ENCODE results near the gene ATP6V0B. TPM values are rescaled to one million over a fixed set of nuclear protein-coding genes. Genes with fewer than 3 reads are reported as not detected.

ATP6V0B gene
- total RNA-seq, 1 donor from 2014 or later: 39.2 TPM

DNA sequence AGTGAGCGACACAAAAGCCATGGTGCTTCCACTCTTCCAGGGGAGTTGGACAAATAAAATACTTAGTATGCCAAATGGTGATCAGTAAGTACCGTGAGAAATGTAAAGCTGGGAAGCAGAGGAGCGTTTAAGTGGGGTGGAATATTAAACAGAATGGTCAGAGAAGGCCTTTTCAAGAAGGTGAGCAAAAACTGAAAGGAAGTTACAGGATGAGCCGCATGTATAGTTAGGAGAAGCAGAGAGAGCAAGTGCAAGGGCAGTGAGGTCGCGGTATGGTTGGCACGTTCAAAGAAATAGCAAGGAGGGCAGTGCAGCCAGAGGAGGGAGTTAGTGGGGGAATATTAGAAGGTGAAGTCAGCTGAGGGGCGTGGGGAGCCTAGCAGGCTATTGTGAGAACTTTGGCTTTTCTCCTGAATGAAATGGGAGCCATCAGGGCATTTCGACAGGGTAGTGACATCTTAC is 748 bp upstream of the ATP6V0B start:
- TF ChIP-seq, protein P1, sequence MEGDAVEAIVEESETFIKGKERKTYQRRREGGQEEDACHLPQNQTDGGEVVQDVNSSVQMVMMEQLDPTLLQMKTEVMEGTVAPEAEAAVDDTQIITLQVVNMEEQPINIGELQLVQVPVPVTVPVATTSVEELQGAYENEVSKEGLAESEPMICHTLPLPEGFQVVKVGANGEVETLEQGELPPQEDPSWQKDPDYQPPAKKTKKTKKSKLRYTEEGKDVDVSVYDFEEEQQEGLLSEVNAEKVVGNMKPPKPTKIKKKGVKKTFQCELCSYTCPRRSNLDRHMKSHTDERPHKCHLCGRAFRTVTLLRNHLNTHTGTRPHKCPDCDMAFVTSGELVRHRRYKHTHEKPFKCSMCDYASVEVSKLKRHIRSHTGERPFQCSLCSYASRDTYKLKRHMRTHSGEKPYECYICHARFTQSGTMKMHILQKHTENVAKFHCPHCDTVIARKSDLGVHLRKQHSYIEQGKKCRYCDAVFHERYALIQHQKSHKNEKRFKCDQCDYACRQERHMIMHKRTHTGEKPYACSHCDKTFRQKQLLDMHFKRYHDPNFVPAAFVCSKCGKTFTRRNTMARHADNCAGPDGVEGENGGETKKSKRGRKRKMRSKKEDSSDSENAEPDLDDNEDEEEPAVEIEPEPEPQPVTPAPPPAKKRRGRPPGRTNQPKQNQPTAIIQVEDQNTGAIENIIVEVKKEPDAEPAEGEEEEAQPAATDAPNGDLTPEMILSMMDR (IDR thresholded peaks at IDR 0.05): no peak
- TF ChIP-seq EZH2phosphoT487 (IDR thresholded peaks at IDR 0.05) (no peak), EZH2 (IDR thresholded peaks at IDR 0.05) (no peak)
- Mint-ChIP-seq H3K4me3 (peak overlapping the region; percentile 97), H3K27me3 (ENCODE audit: insufficient read depth, low read depth) (peaks cover 4% of the 10 kb centered on the region), H3K27ac (no peak overlapping the region), H3K9me3 (no peaks in the 10 kb centered on the region), H3K36me3 (peaks cover 7% of the 10 kb centered on the region), H3K4me1 (peaks cover 51% of the 10 kb centered on the region)
- Histone ChIP-seq H3K9ac (no peak overlapping the region), H2AFZ (replicated peaks) (peak overlapping the region; percentile 92), H3K27me3 (no peaks in the 10 kb centered on the region), H3K36me3 (no peaks in the 10 kb centered on the region), H4K20me1 (ENCODE audit: low read depth) (peaks cover 31% of the 10 kb centered on the region), H3K27ac (no peak overlapping the region), H3K9me3 (ENCODE audit: low read depth) (no peaks in the 10 kb centered on the region), H3K4me3 (peak overlapping the region; percentile 80), H3F3A (ENCODE audit: low read depth) (peaks cover 42% of the 10 kb centered on the region), H3K4me2 (peak overlapping the region; percentile 100), H3K79me2 (ENCODE audit: low read depth) (peaks cover 31% of the 10 kb centered on the region), H3K4me1 (peaks cover 7% of the 10 kb centered on the region)
- no peak for DNase-seq (ENCODE audit: low spot score)

DNA sequence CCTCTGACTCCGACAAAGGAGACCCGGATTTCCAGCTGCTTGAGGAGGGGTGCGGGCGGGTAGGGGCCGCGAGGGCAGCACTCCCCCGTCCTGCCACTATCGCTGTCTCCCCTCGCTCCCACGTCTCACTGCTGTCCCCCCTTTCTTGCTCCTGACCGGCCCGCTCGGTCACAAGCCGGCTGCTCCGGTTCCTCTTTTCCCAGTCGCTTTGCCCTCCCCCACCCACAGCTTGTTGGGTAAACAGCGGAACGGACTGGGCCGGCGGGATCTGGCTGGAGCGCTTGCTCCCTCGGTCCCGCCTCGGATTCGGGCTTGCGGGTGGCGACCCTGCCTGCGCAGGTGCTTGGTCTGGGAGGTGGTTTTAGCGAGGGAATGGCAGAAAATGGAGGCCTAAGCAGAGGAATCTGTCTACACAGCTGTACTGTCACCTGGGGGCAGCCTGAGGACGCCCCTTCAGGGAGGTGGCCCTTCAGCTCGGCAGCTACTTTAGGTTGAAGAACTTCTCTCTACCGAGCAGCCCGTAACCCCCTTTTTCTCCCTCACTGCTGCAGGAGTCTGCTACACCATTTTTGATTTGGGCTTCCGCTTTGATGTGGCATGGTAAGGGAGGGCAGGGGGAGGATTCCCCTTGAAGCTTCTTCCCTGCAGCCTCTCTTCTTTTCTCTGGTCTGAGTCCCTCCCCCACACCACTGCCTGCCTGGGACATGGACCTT is 645 bp downstream of the ATP6V0B start:
- H4K20me1 ChIP-seq (ENCODE audit: low read depth): peaks cover 34% of the 10 kb centered on the region
- Mint-ChIP-seq H3K27ac (no peak overlapping the region), H3K27me3 (ENCODE audit: insufficient read depth, low read depth) (peaks cover 4% of the 10 kb centered on the region), H3K9me3 (no peaks in the 10 kb centered on the region), H3K4me3 (peak overlapping the region; percentile 97), H3K36me3 (peaks cover 7% of the 10 kb centered on the region), H3K4me1 (peaks cover 52% of the 10 kb centered on the region)
- no peaks in the 10 kb centered on the region for H3K36me3 ChIP-seq
- TF ChIP-seq EZH2phosphoT487 (IDR thresholded peaks at IDR 0.05) (no peak), EZH2 (IDR thresholded peaks at IDR 0.05) (no peak)
- TF ChIP-seq, protein P1 (IDR thresholded peaks at IDR 0.05): no peak
- H3K79me2 ChIP-seq (ENCODE audit: low read depth): peaks cover 38% of the 10 kb centered on the region
- H3K27ac ChIP-seq: no peak overlapping the region
- H3K9ac ChIP-seq: peak overlapping the region; percentile 85
- peak overlapping the region; percentile 100 for H3K4me2 ChIP-seq
- peak; percentile 59 for DNase-seq (ENCODE audit: low spot score)
- H3F3A ChIP-seq (ENCODE audit: low read depth): peaks cover 46% of the 10 kb centered on the region
- H3K4me3 ChIP-seq: peak overlapping the region; percentile 80
- peak overlapping the region; percentile 89 for H2AFZ ChIP-seq (replicated peaks)
- H3K9me3 ChIP-seq (ENCODE audit: low read depth): no peaks in the 10 kb centered on the region
- H3K4me1 ChIP-seq: peaks cover 10% of the 10 kb centered on the region
- no peaks in the 10 kb centered on the region for H3K27me3 ChIP-seq

DNA sequence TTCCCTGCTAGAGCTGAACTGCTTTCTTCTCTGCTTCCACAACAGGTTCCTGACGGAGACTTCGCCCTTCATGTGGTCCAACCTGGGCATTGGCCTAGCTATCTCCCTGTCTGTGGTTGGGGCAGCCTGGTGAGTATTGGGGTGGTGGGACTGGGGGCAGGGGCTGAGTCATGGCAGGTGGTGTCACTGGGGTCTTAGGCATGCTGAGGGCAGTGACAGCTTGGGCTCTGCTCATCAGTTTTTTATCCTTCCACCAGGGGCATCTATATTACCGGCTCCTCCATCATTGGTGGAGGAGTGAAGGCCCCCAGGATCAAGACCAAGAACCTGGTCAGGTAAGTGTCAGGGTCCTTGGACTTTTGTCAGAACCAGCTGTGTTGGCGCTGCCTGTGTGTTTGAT is 1.3 kb downstream of the ATP6V0B start:
- peaks cover 35% of the 10 kb centered on the region for H3K79me2 ChIP-seq (ENCODE audit: low read depth)
- H3K4me1 ChIP-seq: peaks cover 8% of the 10 kb centered on the region
- no peak overlapping the region for H2AFZ ChIP-seq (replicated peaks)
- H3F3A ChIP-seq (ENCODE audit: low read depth): peaks cover 46% of the 10 kb centered on the region
- no peak for TF ChIP-seq EZH2 (IDR thresholded peaks at IDR 0.05)
- TF ChIP-seq, protein P1 (IDR thresholded peaks at IDR 0.05): no peak
- TF ChIP-seq EZH2phosphoT487 (IDR thresholded peaks at IDR 0.05): no peak
- H3K9ac ChIP-seq: no peak overlapping the region
- no peak overlapping the region for H3K27ac Mint-ChIP-seq
- DNase-seq (ENCODE audit: low spot score): no peak
- H3K4me2 ChIP-seq: peak overlapping the region; percentile 100
- H3K4me3 ChIP-seq: peak overlapping the region; percentile 80
- peaks cover 36% of the 10 kb centered on the region for H4K20me1 ChIP-seq (ENCODE audit: low read depth)
- peaks cover 4% of the 10 kb centered on the region for H3K27me3 Mint-ChIP-seq (ENCODE audit: insufficient read depth, low read depth)
- peaks cover 50% of the 10 kb centered on the region for H3K4me1 Mint-ChIP-seq
- no peaks in the 10 kb centered on the region for H3K9me3 Mint-ChIP-seq
- peak overlapping the region; percentile 97 for H3K4me3 Mint-ChIP-seq
- peaks cover 11% of the 10 kb centered on the region for H3K36me3 Mint-ChIP-seq
- no peaks in the 10 kb centered on the region for H3K9me3 ChIP-seq (ENCODE audit: low read depth)
- H3K36me3 ChIP-seq: no peaks in the 10 kb centered on the region
- no peak overlapping the region for H3K27ac ChIP-seq
- H3K27me3 ChIP-seq: no peaks in the 10 kb centered on the region

Data from neural progenitor cell (in vitro differentiated cells).